HUES48 (cell line): ENCODE results near the gene ICA1L.
"Not testable (repeated sequence)": the region's sequence is repeated elsewhere in the genome, so short reads cannot be mapped to it uniquely, and the experiment has no call there.

ENCODE experiments used
- H3K27ac ChIP-seq: one replicate; pipeline ENCODE4 v1.7.0; 2013; ENCODE audit warnings: low read depth, low read length, inconsistent platforms
- H3K27me3 ChIP-seq: 2 replicates; pipeline ENCODE4 v1.6.1; 2013; ENCODE audit warnings: mild to moderate bottlenecking, low read length; ENCODE audit not compliant: control insufficient read depth, insufficient read depth
- H3K36me3 ChIP-seq: 2 replicates; pipeline ENCODE4 v1.6.1; 2013; ENCODE audit warnings: low read length; ENCODE audit not compliant: control insufficient read depth, insufficient read depth
- H3K4me1 ChIP-seq: 2 replicates; pipeline ENCODE4 v1.6.1; 2013; ENCODE audit warnings: mild to moderate bottlenecking, low read length; ENCODE audit not compliant: control insufficient read depth, insufficient read depth
- H3K4me3 ChIP-seq: 2 replicates; pipeline ENCODE4 v1.5.1; 2013; ENCODE audit warnings: mild to moderate bottlenecking, low read depth, low read length
- H3K9ac ChIP-seq: 2 replicates; pipeline ENCODE4 v1.6.1; 2013; ENCODE audit warnings: mild to moderate bottlenecking, low read depth, low read length, moderate library complexity
- H3K9me3 ChIP-seq: 2 replicates; pipeline ENCODE4 v1.6.1; 2013; ENCODE audit warnings: low read length; ENCODE audit not compliant: control insufficient read depth, insufficient read depth

ICA1L gene

DNA sequence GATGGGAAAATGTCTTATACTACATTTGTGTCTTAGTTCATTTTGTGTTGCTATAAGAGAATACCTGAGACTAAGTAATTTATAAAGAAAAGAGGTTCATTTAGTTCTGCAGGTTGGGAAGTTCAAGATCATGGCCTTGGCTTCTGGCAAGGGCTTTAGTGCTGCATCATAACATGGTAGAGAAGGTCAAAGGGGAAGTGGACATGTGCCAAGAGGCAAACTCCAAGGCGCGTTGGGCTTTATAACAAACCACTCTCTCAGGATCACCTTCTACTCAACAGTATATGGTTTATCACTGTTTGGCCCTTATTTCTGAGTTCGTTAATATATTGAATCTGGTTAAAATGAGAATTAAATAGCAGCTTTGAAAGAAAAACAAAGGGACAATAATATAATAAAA, 58.2 kb downstream of the ICA1L start:
- no peaks in the 10 kb centered on the region for H3K27me3 ChIP-seq
- H3K9ac ChIP-seq = no peak overlapping the region
- no peak overlapping the region for H3K4me3 ChIP-seq
- H3K36me3 ChIP-seq = no peaks in the 10 kb centered on the region
- H3K27ac ChIP-seq = no peak overlapping the region
- H3K9me3 ChIP-seq = 0 out of 2 replicates have a peak, but pooled peaks cover 2% of the 10 kb centered on the region
- H3K4me1 ChIP-seq = no peaks in the 10 kb centered on the region

DNA sequence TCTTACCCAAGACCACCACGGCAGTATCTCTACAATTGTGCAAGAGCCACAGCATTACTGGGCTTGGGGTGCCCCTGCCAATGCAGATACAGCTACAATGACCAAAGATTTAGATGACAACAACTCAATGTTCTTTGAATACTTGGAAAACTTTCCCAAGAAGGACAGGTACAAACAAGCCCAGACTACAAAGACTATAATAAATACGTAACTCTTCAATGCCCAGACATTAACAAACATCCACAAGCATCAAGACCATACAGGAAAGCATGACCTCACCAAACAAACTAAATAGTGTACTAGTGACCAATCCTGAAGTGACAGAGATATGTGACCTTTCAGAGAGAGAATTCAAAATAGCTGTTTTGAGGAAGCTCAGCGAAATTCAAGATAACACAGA, 62.8 kb downstream of the ICA1L start:
- Histone ChIP-seq H3K9me3 (0 out of 2 replicates have a peak, but pooled peaks cover 2% of the 10 kb centered on the region), H3K27me3 (no peaks in the 10 kb centered on the region), H3K9ac (no peak overlapping the region), H3K27ac (no peak overlapping the region), H3K4me3 (no peak overlapping the region), H3K36me3 (no peaks in the 10 kb centered on the region), H3K4me1 (peaks cover 7% of the 10 kb centered on the region)

DNA sequence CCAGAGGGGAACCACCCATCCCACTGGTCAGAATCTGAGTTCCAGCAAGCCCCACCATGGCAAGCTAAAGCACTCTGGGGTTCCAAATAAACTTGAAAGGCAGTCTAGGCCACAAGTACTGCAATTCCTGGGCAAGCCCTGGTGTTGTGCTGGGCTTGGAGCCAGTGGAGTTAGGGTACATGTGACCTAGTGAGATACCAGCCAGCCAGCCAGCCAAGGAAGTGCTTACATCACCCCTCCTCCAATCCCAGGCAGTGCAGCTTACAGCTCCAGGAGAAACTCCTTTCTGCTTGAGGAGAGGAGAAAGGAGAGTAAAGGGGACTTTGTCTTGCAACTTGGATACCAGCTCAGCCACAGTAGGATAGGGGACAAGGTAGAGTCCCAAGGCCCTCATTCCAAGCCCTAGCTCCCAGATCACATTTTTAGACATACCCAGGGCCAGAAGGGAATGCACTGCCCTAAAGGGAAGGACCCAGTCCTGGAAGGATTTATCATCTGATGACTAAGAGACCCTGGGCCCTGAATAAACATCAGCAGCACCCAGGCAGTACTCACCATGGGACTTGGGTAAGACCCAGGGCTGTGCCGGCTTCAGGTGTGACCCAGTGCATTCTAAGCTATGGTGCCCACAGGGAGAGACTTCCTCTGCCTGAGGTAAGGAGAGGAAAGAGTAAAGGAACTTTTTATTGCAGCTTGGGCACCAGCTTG, 64.0 kb downstream of the ICA1L start:
- not testable (repeated sequence) for H3K27ac ChIP-seq

DNA sequence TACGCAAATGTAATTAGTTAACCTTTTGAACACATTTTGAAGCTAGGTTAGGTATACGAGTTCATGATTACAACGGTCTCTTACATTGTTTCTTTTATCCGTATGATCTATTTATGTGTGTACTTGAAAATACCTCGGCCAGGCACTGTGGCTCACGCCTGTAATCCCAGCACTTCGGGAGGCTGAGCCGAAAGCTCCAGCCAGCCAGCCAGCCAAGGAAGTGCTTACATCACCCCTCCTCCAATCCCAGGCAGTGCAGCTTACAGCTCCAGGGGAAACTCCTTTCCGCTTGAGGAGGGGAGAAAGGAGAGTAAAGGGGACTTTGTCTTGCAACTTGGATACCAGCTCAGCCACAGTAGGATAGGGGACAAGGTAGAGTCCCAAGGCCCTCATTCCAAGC, 65.7 kb downstream of the ICA1L start:
- H3K4me1 ChIP-seq = peaks cover 19% of the 10 kb centered on the region
- H3K9ac ChIP-seq, H3K27ac ChIP-seq, H3K27me3 ChIP-seq, H3K4me3 ChIP-seq, H3K9me3 ChIP-seq, H3K36me3 ChIP-seq: not testable (repeated sequence)

More for the DNA sequence above, 64.0 kb downstream of the ICA1L start:
- not testable (repeated sequence) for H3K9me3 ChIP-seq, H3K27me3 ChIP-seq, H3K4me3 ChIP-seq, H3K36me3 ChIP-seq, H3K4me1 ChIP-seq, H3K9ac ChIP-seq

DNA sequence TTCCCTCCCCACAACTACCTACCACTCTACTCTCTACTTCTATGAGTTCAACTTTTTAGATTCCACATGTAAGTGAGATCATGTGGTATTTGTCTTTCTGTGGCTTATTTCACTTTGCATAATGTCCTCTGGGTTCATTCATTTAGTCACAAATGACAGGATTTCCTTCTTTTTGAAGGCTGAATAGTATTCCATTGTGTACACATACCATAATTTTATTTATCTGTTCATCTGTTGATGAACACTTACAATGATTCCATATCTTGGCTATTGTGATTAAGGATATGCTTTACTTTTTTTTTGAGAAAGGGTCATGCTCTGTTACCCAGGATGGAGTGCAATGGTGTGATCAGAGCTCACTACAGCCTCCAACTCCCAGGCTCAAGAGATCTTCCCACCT, 73.6 kb downstream of the ICA1L start:
- no peaks in the 10 kb centered on the region for H3K9me3 ChIP-seq
- H3K27ac ChIP-seq = no peak overlapping the region
- no peaks in the 10 kb centered on the region for H3K27me3 ChIP-seq
- no peak overlapping the region for H3K9ac ChIP-seq
- H3K36me3 ChIP-seq = no peaks in the 10 kb centered on the region
- H3K4me3 ChIP-seq = no peak overlapping the region
- peaks cover 13% of the 10 kb centered on the region; the same call in 1 of the 2 replicates for H3K4me1 ChIP-seq

DNA sequence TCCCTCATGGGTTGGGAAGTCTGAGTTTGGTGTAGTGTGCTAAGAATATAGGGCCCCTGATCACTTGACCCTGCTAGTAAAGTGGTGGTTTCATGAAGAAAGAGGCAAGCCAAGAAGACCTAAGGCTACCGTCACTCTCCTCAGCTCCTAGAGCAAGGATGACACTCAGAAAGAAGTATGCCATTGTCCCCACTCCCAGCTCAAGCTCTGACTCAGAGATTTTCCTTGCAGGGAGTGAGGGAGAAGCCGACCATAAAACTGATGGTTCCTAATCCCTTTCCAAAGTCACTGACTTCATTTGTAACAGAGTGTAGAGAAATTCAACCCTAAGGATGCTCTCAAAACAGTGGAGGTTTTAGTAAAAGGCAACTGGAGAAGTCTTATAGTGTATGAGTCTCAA, 80.9 kb downstream of the ICA1L start:
- Histone ChIP-seq H3K36me3 (no peaks in the 10 kb centered on the region; the same call in 1 of the 2 replicates), H3K27me3 (no peaks in the 10 kb centered on the region), H3K9me3 (no peaks in the 10 kb centered on the region), H3K9ac (no peak overlapping the region), H3K27ac (no peak overlapping the region), H3K4me1 (no peaks in the 10 kb centered on the region), H3K4me3 (no peak overlapping the region)

DNA sequence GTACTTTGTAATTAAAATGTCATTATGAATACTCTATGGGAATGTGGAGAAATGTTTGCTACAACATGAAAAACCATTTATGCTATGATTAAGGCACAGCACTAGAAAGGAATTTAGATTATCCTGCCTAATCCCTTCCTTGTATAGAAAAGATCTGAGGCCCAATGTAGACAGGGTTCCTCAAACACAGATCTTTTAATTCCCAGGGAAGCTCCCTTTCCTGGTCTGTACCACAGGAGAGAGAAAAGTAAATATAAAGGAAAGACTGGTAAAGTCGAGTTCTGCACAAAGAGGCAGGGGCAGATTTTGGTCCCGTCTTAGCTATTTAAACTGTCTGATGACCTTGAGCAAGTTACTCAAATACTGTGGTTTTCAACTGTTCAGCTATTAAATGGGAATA, 84.7 kb downstream of the ICA1L start:
- Histone ChIP-seq H3K4me3 (no peak overlapping the region), H3K9ac (no peak overlapping the region), H3K36me3 (no peaks in the 10 kb centered on the region; the same call in 1 of the 2 replicates), H3K27ac (no peak overlapping the region), H3K27me3 (no peaks in the 10 kb centered on the region), H3K4me1 (no peaks in the 10 kb centered on the region), H3K9me3 (no peaks in the 10 kb centered on the region)

DNA sequence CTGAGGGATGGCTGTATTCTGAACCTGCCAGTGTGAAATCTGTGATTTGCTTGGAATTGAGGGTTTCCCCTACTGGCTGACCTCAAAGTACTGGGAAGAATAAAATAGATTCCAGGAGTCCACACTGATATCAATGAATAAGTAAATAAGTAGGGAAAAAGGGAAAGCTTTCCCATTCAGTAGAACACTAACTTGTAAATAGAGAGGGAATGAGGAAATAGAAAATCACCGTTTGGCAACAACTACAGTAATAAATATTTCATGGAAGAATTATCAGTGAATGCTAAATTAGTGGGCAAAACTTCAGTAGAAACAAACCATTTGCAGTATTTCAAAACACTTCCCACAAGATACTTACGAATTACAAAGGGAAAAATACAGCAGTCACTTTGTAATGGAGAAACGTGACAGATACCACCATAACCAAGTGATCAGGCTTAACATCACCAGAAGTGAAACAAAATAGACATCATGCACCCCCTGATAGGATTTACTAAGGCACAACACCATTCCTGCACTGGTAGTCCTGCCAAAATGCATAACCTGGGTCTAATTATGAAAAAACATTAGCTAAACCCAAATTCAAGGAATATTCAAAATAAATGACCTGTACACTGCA, 88.5 kb downstream of the ICA1L start:
- H3K36me3 ChIP-seq = peaks cover 11% of the 10 kb centered on the region; the same call in 1 of the 2 replicates
- H3K9me3 ChIP-seq = no peaks in the 10 kb centered on the region
- H3K4me3 ChIP-seq = no peak overlapping the region
- no peaks in the 10 kb centered on the region for H3K4me1 ChIP-seq
- no peak overlapping the region for H3K27ac ChIP-seq
- H3K9ac ChIP-seq = no peak overlapping the region
- no peaks in the 10 kb centered on the region for H3K27me3 ChIP-seq

DNA sequence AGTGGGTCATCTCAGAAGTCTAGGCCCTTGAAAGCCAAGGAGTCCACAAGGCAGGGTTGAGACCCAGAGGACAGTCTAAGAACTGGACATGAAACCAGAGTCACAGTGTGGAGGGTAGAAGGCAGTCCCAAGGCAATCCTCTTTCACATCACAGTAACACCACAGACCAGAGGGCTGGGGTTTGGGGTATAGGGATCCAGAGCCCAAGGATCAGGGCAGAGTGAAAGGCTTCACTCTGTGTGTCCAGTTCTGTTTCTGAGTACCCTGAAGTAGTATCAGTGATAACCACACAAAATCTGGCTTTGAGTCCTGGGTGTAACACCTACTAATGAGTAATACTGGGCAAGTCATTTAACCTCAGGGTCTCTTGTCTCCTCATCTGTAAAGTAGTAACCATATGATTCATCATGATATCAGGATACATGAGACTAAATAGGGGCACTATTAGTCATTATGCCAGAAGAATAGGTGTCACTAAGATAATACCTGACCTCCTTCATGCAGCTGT, 91.0 kb downstream of the ICA1L start:
- Histone ChIP-seq H3K9ac (no peak overlapping the region), H3K4me3 (no peak overlapping the region)

DNA sequence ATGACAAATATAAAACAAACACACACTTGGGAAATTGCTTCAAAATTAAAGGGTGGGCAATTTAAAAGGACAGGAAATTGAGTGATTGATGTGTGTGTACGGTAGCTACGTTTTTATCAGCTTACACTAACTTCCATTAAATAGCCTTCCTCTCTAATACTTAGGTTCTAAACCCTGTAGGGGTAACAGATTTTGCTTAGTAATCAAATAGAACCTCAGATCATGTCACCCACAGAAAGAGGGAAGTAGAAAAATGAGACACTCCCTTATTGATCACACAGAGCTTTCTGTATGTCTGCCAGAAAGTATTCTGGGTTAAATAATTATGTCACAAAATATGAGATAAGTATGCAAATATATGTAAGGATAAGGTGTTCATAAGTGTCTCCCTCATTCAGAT, 93.3 kb downstream of the ICA1L start:
- H3K36me3 ChIP-seq = peaks cover 20% of the 10 kb centered on the region
- no peaks in the 10 kb centered on the region for H3K4me1 ChIP-seq
- H3K9me3 ChIP-seq = no peaks in the 10 kb centered on the region
- H3K27ac ChIP-seq = no peak overlapping the region
- H3K27me3 ChIP-seq = no peaks in the 10 kb centered on the region
- no peak overlapping the region for H3K4me3 ChIP-seq
- no peak overlapping the region for H3K9ac ChIP-seq

More for the DNA sequence above, 91.0 kb downstream of the ICA1L start:
- H3K36me3 ChIP-seq = peaks cover 11% of the 10 kb centered on the region; the same call in 1 of the 2 replicates
- no peaks in the 10 kb centered on the region for H3K9me3 ChIP-seq
- H3K27ac ChIP-seq = no peak overlapping the region
- no peaks in the 10 kb centered on the region for H3K27me3 ChIP-seq
- H3K4me1 ChIP-seq = no peaks in the 10 kb centered on the region

DNA sequence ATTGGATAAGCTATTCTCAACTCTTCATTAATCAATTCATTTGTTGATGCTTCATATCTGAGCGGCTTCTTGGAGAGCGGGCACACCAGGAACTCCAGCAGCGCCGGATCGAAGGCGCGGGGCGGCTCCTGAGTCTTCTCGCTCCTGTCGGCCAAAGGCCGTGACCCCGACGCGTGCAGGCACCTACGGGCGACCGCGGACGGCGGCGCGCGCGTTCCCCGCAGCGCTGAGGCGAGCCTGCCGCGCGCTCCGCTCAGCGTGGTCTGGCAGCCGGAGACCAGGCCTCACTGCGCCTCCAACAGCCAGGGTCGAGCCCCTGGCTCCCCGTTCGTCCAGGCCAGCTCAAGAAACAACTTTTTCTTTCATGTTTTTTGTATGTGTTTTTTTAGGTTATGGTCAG, 97.5 kb downstream of the ICA1L start:
- Histone ChIP-seq H3K9me3 (no peaks in the 10 kb centered on the region), H3K9ac (no peak overlapping the region), H3K36me3 (peaks cover 15% of the 10 kb centered on the region), H3K4me3 (no peak overlapping the region), H3K27me3 (no peaks in the 10 kb centered on the region), H3K27ac (no peak overlapping the region), H3K4me1 (peaks cover 5% of the 10 kb centered on the region; the same call in 1 of the 2 replicates)
